GM19025 (cell line): ENCODE results near the gene CTSZ.
"Not testable (repeated sequence)": the region's sequence is repeated elsewhere in the genome, so short reads cannot be mapped to it uniquely, and the experiment has no call there.

ENCODE experiments used
- ATAC-seq: cut with Tn5 transposase; IDR thresholded peaks from one replicate; pipeline ENCODE4 v1.9.1; 2021; ENCODE audit warnings: mild to moderate bottlenecking, low read depth, moderate library complexity; ENCODE audit not compliant: unreplicated experiment

Gene CTSZ

DNA sequence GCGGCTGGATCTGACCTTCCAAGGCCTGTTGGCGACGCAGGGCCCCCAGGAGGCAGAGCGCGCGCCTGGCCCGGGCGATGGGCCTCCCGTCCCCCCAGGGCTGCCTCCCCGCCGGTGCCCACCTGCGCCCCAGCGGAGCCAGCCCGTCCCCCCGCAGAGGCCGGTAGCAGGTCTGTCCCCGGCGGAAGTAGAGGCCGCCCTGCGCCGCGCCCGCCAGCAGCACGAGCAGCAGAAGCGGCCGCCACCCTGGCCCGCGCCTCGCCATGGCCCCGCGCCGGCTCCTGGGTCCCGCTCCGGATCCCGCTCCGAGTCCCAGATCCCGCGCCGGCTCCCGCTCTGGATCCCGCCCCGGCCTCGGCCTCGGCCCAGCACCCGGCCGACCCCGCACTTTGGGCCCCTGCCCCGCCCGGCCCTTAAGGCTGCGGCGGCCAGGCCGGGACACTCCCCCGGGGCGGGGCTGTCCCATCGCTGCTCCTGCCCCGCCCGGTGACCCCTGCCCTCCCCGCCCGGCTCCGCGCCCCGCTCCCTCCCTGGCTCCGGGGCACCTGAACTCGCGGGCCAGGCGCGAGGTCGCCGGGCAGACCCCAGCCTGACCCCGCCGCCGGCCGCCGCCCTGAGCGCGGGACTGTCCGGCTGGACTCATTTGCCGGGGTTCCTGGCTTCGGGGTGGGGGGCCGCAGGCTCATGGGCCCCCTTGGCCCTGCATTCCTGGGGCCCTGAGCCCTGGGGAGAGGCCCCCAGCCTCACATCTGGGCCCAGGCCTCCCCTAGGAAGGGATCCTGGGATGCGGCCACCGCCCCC, at the start of gene CTSZ:
Gene CTSZ, minus strand, starts transcription at position 391 of the 801 bp plus-strand sequence. Its CDS starts 126 bp downstream, at position 265.
- ATAC-seq: peak; percentile 35

DNA sequence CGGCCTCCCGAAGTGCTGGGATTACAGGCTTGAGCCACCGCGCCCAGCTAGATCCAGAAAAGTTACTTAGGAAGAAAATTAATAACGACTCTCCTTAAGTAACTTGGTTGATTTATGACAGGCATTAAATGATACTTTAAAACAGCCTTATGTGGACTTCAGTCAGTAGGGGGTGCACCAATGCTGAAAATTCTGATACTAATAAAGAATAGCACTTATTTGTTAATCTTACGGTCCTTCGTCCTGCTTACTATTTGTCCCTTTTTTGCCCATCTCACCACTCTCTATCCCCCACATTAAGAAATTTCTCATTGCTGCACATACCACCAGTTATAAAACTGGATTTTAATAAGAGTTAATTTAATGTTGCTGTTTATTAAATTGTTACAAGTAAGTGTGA, 48.2 kb upstream of the CTSZ start:
- ATAC-seq: no peak

DNA sequence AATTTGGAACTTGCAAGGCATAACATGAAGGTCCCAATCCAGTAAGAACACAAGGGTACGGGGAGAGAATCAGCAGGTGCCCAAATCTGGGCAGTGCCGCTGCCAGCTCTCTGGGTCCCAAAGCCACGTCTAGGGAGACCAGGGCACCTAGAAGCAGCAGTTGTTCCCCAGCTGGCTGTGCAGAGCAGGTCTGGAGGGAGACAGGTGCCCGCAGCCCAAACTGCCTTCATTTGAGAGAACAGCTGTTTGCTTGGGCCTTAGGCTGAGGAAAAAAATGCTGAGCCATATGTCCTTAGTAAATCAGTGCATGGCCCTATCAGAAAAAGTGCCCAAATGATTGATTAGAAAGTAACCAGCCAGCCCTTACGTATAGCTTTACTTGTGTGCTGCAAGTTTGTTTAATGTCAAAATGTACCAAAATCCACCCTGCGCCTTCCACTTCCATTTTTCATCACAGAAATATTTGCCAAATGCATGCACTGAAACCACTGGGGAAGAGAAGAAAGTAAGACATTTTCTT, 44.7 kb upstream of the CTSZ start:
- no peak for ATAC-seq

DNA sequence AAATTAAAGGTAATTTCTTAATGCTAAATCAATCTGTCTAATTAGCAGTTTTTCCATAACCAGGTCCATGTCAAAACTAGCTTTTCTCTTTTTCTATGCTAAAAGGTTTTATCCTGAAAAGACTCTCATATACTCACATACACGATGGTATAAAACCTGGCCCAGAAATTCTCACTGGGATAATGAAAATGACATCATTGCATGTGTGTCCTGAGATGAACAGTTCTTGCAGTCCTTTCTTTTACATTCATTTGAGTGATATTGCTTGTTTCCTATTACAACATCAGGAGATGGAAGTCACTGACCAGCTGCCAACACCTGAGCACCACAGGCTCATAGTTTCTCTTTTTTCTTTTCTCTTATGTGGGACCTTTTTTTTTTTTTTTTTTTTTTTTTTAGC, 43.4 kb upstream of the CTSZ start:
- ATAC-seq: no peak

DNA sequence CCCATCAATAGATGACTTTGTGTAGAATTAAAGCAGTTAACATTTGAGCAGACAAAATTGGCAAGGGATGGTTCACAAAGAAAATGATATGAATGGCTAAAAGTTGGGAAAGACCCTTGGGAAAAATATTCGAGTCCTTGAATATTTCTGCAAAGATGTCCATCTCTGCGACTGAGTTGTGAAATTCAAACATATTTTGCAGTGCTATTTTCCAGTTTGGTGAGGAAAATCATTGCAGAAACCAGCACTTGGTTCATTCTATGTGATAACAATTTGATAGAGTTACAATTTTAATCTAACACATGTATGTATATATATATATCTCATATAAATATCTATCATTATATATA, 41.6 kb upstream of the CTSZ start:
- ATAC-seq: no peak

DNA sequence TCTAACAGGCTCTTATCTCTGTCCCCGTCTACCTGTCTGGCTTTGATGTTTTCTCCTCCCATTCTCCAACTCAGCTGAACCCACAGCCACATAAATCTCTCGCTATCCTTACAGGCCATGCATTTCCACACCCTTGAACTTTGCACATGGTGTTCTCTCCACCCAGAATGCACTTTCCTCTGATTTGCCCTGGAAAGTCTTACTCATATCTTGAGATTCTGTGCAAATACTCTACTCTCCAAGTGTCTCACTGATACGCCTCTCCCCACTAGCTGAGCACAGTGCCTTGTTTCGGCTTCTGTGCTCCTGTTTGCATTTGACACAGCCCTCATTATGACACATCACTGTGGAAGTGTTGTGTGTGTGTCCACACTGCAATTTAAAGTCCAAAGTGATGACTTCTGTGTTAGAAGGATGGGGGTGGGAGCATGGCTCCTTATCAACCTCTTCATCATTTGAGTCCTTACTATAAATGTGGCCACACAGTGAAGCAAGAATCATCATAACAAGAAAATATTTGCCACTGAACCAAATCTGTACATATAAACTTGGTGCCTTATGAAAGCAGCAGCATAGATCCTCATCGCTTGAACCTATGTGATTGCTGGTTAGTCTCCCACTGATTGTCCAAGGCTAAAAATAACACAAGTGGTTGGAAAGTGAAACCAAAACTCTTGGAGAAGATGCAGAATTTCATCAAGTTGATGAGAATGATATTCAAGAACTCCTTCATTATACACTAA, 41.1 kb upstream of the CTSZ start:
- ATAC-seq: no peak

DNA sequence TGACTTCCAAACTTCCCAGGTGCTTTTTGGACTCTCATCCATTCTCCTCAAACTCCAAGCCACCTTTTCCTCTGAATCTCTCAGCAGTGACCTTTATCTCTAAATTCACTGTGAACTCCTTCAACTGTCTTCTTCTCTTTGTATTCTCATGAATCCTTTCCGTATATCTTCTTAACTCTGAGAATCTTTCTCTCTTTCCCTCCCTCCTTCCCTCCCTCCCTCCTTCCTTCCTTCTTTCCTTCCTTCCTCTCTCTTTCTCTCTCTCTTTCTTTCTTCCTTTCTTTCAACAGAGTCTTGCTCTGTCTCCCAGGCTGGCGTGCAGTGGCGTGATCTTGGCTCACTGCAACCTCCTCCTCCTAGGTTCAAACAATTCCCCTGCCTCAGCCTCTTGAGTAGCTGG, 39.8 kb upstream of the CTSZ start:
- no peak for ATAC-seq

DNA sequence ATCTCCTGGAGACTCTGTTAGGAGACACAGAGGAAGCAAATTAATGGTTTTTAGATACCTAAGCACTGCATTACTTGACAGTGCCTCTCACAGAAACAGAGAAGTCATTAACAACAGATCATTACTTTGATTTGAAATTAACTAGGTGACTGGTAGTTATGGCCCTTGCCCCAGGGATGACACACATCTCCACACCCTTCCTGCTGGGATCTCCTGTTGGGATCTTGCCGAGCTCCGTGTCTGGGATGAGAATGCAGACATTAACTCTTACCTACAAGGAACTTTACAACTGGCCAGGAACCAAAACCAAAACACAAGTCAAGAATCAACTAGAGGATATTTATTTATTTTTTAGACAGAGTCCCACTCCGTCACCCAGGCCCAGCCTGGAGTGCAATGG, 37.7 kb upstream of the CTSZ start:
- ATAC-seq: no peak

DNA sequence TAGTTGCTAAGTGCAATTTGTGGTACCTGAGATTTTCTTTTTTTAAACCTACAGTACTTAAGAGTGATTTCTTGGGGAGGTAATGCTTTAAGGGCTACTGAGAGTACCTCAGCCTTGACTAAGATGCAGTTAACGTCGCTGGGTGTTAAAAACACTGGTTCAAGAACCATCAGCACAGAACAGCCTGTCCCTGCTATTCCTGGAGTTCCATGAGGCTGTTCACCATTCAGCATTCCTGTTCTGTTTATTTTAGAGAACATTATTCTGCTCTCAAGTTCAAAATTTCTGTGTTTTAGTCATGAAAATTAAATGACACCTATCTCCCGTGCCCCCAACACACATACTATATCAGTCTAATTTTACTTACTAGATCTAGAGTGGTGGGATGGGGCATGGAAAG, 37.2 kb upstream of the CTSZ start:
- no peak for ATAC-seq

DNA sequence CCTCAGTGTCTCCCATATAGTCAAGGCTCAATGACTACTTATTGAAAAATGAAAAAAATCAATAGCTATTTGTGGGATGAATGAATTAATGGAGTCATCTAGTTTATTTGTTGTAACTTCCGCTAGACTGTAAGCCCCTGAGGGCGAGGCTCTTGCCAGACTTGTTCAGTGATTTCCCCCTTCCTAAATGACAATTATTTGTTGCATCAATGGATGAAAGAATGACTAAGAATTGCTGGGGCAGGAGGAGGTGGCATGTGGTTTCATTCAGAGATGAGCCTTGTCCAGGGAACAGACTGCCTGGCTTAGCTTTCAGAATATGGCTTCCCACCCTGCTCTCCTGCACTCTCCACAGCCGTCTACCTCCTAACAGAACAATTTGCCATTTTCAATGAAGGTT, 36.6 kb upstream of the CTSZ start:
- no peak for ATAC-seq

DNA sequence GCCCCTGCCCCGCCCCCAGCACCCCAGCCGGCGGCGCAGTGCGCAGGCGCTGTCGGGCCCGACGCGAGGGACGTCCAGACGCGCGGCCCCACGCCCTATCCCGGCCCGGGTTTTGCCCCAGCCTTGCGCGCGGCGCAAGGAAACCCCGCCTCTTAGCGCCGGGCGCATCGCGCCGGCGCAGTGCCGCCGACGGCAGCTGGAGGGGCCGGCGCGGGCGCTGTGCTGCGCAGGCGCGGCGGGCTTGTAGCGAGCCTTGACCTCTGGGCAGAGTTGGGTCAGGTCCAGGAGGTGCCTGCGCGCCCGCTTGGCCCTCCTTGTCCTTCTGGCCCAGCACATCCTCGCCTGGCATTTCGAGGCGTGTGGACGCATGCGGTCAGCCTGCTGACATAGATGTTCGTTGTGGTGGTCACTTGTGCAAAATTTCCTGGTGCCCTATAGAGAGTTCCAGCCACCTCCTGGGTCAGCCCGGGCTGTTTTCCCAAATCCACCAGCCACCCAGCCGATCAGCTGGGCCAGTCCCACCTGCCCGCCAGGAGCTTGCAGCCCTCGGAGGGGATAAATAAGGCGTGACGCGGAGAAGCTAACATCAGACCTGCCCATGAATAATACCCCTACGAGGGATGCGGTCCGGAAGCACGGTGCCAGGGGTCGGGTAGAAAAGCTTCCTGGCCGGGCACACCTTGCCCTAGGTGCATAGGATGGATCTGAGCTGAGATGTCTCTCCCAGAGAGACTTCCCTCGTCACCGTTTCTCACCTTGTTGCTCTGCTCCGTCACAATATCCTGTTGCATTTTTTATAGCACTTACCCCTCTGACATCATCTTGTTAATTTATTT, 36.0 kb upstream of the CTSZ start:
- peak; percentile 93 for ATAC-seq

DNA sequence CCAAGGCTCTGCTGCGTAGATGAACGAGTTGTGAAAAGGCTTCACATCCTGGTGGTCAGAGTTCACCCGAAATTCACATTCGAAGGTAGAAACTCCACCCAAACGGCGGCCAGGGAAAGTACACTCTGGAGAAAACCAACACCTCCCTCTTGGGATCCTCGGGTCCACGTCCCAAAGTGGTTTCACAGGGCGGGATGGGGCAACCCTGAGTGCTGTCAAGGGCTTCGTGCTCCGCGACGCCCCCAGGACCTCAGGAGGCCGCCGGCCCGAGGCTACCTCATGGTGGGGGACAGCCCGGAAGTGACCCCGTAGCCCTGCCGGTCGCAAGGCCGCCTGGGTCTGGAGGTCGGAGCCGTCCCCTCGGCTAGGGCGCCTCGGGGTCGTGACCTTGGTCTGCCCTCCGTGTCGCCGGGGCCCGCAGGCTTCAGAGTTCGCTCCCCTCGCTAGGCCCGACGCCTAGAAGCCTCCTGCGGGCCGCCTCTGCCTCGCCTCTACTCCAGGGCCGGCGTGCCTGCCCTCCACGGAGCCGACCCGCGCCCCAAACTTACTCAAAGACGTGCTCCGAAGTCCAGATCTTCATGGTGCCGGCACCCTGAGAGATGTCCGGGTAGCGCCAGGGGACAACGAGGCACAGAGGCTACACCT, 35.2 kb upstream of the CTSZ start, which contains the start of gene PRELID3B:
Gene PRELID3B, minus strand, starts transcription at position 636 of the 645 bp plus-strand sequence. Its CDS starts 56 bp downstream, at position 580.
- ATAC-seq: peak; percentile 24

DNA sequence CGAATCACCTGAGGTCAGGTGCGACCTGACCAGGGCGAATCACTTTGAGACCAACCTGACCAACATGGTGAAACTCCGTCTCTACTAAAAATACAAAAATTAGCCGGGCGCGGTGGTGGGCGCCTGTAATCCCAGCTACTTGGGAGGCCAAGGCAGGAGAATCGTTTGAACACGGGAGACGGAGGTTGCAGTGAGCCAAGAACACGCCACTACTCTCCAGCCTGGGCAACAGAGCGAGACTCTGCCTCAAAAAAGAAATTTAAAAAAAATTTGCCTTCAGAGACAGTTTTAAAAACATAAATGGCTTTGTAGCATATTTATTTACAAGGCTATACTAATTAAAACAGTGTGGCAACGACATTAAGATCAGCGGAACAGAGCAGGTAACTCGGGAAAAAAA, 34.4 kb upstream of the CTSZ start:
- not testable (repeated sequence) for ATAC-seq

DNA sequence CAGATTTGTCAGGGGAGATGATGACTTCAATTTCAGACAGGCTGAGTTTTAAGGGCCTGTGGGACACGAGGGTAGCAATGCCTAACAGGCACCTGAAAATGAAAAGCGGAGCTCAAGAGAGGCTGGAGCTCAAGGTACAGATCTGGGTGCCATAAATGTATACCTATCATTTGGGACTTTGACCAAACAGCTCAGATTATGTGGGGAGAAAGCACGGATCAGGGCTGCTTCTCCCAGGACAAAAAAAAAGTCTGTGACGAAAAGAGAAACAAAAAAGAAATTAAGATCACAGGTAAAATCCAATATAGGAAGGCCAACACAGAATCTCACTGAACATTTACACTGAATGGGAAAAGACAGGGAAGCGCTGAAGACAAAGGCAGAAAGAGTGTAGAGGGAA, 33.6 kb upstream of the CTSZ start:
- no peak for ATAC-seq

DNA sequence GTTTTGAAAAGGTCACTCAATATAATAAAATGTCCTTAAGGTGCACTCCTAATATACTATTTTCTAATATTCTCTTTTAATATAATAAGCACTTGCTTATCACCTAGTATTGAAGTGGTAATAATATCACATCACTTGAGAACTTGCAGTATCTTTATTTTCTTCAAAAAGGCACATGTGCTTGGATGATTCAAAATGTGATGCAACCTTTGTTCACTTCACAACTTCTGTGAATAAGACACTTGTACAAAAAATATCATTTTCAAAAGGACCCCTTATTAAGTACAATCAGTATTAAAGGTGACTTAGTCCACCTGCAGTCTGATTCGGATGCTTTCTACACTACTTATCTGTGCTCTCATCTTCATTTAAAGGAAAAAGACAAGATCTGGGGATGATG, 32.2 kb upstream of the CTSZ start:
- ATAC-seq: no peak

DNA sequence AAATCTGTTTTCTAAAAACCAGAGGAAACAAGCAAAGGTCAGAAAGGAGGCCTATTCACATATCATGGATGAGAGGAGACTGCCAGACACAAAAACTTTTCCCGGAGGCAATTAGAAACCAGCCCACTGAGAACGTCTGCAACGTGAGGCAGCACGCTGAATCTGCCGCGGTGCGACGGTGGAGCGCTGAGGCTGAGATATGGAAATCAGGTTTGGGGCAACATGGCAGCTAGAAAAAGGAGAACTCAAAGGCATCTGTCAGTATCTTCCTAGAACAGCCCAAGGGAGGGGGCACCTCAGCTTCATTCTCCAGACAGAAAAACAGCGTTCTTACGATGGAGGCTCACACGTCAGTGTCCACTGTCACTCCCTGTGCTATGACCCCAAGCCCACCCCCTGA, 30.3 kb upstream of the CTSZ start:
- no peak for ATAC-seq

DNA sequence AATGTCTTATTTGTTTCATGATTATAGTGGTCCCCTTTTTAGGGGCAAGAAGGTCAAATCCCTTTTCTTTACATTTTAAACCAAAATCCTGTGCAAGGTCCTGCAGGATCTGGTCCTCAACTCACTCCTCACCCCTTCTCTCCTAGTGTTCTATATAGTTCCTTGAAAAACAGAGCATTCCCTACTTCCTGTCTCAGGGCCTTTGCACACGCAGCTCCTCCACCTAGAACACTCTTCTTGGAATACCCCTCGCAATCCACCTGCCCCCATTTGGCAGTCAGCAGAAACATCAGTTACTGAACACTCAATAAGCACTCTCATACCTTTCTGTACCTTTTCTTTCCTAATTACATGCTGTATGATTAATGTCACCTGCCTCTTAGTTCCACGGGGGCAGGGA, 28.3 kb upstream of the CTSZ start:
- no peak for ATAC-seq

DNA sequence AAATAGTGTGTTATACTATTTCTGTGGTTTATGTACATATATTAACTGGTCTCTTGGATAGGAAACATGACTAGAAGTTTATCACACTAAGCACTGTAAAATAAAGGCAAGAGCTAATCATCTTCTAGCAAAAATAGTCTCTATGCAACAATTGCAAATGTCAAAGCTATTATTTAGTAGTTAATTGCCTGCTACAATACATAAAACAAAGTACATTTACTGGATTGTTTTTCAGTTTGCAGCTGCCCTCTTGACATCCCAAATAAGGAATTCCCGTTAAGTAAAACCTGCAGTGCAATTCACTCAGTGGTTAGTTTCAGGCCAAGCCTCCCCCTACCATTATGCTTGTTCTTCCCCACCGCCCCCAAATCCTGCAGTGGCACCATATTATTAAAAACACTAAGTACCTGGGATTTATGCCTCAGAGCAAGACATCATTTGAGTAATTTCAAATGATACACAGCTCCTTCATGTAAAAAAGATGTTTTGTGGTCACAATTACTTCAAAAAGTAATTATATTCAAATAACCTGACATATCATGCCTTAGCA, 26.6 kb upstream of the CTSZ start:
- no peak for ATAC-seq

DNA sequence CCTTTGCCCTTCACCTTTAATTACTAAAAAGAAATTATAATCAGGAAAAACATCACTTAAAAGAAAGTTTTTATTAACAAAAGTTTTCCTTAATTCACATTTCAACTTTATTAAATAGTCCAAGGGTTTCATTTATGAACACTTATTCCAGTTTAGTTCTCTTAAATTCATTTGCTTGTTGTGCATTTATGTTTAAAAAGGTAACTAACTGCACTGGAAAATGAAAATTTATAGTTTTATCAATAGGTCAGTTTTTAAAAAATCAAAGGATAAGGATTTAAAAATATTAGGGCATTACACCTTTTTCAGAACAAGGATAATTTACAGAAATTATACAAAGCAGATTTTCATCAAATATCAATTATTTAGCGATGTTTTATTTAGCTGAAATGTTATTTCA, 26.0 kb upstream of the CTSZ start:
- ATAC-seq: no peak

DNA sequence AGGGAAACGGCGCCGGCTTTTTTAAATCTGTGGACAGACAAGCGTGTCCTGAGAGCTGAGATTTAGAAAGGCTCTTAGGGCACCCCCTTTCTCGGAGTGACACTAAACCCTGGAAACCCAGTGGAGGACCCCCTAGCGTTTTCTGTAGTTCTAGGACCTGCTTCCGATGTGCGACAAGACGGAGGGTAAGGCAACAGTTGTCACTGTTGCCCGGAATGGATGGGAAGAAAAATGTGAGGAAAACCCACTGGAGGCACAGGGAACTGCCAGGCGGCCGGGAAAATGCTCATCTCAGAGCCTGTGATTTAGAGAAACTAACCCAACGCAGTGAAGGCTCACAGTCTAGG, 25.6 kb upstream of the CTSZ start:
- ATAC-seq: no peak
